ENCODE measurements around the gene RBM10.

The RBM10 gene

GRCh38 chrX:47151435-47151834 lies 6.4 kb downstream of the RBM10 start:
- Histone ChIP-seq H3K27ac (ENCODE audit: low read depth, low read length) (no peak overlapping the region), H3K9me2 (replicated peaks; ENCODE audit: insufficient read depth, low read length) (no peaks in the 10 kb centered on the region), H3K27me3 (ENCODE audit: low read length) (no peaks in the 10 kb centered on the region), H3K9ac (ENCODE audit: low read length) (no peak overlapping the region), H3K4me3 (ENCODE audit: insufficient read depth, low read length, poor library complexity, severe bottlenecking) (no peak overlapping the region), H3K4me2 (ENCODE audit: low read depth, low read length, poor library complexity, severe bottlenecking) (no peak overlapping the region), H4K20me1 (ENCODE audit: low read depth, low read length) (no peaks in the 10 kb centered on the region), H3K9me3 (ENCODE audit: insufficient read depth, low read length) (no peaks in the 10 kb centered on the region), H2AFZ (ENCODE audit: low read depth, low read length, severe bottlenecking) (no peak overlapping the region), H3K79me2 (ENCODE audit: insufficient read depth, low read length) (peaks cover 80% of the 10 kb centered on the region), H3K36me3 (ENCODE audit: low read length) (no peaks in the 10 kb centered on the region), H3F3A (ENCODE audit: insufficient read depth) (no peaks in the 10 kb centered on the region; the same call in 1 of the 2 replicates)
- TF ChIP-seq, protein P1, sequence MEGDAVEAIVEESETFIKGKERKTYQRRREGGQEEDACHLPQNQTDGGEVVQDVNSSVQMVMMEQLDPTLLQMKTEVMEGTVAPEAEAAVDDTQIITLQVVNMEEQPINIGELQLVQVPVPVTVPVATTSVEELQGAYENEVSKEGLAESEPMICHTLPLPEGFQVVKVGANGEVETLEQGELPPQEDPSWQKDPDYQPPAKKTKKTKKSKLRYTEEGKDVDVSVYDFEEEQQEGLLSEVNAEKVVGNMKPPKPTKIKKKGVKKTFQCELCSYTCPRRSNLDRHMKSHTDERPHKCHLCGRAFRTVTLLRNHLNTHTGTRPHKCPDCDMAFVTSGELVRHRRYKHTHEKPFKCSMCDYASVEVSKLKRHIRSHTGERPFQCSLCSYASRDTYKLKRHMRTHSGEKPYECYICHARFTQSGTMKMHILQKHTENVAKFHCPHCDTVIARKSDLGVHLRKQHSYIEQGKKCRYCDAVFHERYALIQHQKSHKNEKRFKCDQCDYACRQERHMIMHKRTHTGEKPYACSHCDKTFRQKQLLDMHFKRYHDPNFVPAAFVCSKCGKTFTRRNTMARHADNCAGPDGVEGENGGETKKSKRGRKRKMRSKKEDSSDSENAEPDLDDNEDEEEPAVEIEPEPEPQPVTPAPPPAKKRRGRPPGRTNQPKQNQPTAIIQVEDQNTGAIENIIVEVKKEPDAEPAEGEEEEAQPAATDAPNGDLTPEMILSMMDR (IDR thresholded peaks at IDR 0.05; ENCODE audit: insufficient read depth, low read length, poor library complexity, severe bottlenecking) = no peak
- no peak for TF ChIP-seq EZH2phosphoT487 (conservative IDR thresholded peaks at IDR 0.05; ENCODE audit: low read length)

- Histone ChIP-seq H3K4me2 (ENCODE audit: low read depth, low read length, poor library complexity, severe bottlenecking) (no peak overlapping the region), H3K27ac (ENCODE audit: low read depth, low read length) (no peak overlapping the region), H3K79me2 (ENCODE audit: insufficient read depth, low read length) (peaks cover 74% of the 10 kb centered on the region), H4K20me1 (ENCODE audit: low read depth, low read length) (no peaks in the 10 kb centered on the region), H3K36me3 (ENCODE audit: low read length) (no peaks in the 10 kb centered on the region), H3K9me2 (replicated peaks; ENCODE audit: insufficient read depth, low read length) (no peaks in the 10 kb centered on the region), H3K4me3 (ENCODE audit: insufficient read depth, low read length, poor library complexity, severe bottlenecking) (no peak overlapping the region), H3K9ac (ENCODE audit: low read length) (no peak overlapping the region), H3K9me3 (ENCODE audit: insufficient read depth, low read length) (no peaks in the 10 kb centered on the region), H3K27me3 (ENCODE audit: low read length) (no peaks in the 10 kb centered on the region), H2AFZ (ENCODE audit: low read depth, low read length, severe bottlenecking) (no peak overlapping the region), H3F3A (ENCODE audit: insufficient read depth) (no peaks in the 10 kb centered on the region)
- TF ChIP-seq EZH2phosphoT487 (conservative IDR thresholded peaks at IDR 0.05; ENCODE audit: low read length) = no peak
- TF ChIP-seq, protein P1 (IDR thresholded peaks at IDR 0.05; ENCODE audit: insufficient read depth, low read length, poor library complexity, severe bottlenecking) = no peak
Measured at GRCh38 chrX:47156611-47157520, 11.8 kb downstream of the RBM10 start.

DNA sequence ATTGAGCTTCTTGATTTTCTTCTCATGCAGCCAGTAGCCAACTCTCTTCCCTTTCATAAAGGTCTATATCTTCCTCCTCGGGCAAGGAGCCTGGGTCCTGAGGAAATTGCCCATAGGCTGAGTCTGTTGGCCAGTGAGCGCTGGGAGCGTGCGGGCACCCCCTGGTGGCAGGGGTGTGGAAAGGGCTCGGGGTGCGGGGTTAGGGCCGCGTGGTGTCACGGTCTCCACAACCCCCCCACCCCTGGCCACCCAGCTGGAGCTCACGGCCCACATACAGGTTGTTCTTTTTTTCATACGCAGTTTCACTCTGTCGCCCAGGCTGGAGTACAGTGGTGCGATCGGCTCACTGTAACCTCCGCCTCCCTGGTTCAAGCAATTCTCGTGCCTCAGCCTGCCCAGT lies 13.1 kb downstream of the RBM10 start:
- peaks cover 75% of the 10 kb centered on the region for H3K79me2 ChIP-seq (ENCODE audit: insufficient read depth, low read length)
- no peak overlapping the region for H3K4me2 ChIP-seq (ENCODE audit: low read depth, low read length, poor library complexity, severe bottlenecking)
- H3F3A ChIP-seq (ENCODE audit: insufficient read depth) = no peaks in the 10 kb centered on the region
- no peak overlapping the region for H3K9ac ChIP-seq (ENCODE audit: low read length)
- H3K36me3 ChIP-seq (ENCODE audit: low read length) = no peaks in the 10 kb centered on the region
- no peaks in the 10 kb centered on the region for H3K9me3 ChIP-seq (ENCODE audit: insufficient read depth, low read length)
- no peaks in the 10 kb centered on the region for H4K20me1 ChIP-seq (ENCODE audit: low read depth, low read length)
- TF ChIP-seq EZH2phosphoT487 (conservative IDR thresholded peaks at IDR 0.05; ENCODE audit: low read length) = no peak
- TF ChIP-seq, protein P1 (IDR thresholded peaks at IDR 0.05; ENCODE audit: insufficient read depth, low read length, poor library complexity, severe bottlenecking) = no peak
- no peak overlapping the region for H3K27ac ChIP-seq (ENCODE audit: low read depth, low read length)
- no peaks in the 10 kb centered on the region for H3K27me3 ChIP-seq (ENCODE audit: low read length)
- no peak overlapping the region for H3K4me3 ChIP-seq (ENCODE audit: insufficient read depth, low read length, poor library complexity, severe bottlenecking)
- no peaks in the 10 kb centered on the region for H3K9me2 ChIP-seq (replicated peaks; ENCODE audit: insufficient read depth, low read length)
- H2AFZ ChIP-seq (ENCODE audit: low read depth, low read length, severe bottlenecking) = no peak overlapping the region

Measured in SU-DHL-6 (cell line).